ENCODE measurements around the gene RIN3.

RIN3 gene

DNA sequence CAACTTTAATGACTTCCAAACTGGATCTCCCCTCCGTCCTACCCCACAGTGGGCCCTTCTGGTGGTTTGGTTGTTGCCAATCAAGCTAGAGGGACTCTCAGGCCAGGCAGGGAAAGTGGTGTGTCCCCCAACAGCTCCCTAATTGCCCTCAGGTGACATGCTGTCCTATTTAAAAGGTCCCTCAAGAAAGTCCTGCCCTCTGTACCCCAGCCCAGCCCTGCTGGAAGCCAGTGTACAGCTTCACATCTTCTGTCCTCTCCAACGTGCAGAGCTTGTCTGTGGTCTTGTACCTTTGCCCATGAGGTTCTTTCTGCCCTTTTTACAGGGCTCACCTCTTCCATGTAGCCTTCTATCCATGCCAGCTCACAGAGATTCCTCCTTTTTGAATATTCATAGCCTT, 4.2 kb downstream of the RIN3 start:
- no peak overlapping the region for H3K9ac ChIP-seq (ENCODE audit: low read length)
- H4K5ac ChIP-seq (ENCODE audit: low read length) = no peak overlapping the region
- no peak overlapping the region for H4K8ac ChIP-seq (ENCODE audit: low read depth, low read length)
- H3K18ac ChIP-seq (ENCODE audit: low read length) = no peak overlapping the region
- H3K4me1 ChIP-seq (ENCODE audit: control insufficient read depth, low read depth, low read length) = no peaks in the 10 kb centered on the region
- H2BK120ac ChIP-seq (ENCODE audit: low read depth, low read length) = no peak overlapping the region
- H3K56ac ChIP-seq (ENCODE audit: low read length) = no peak overlapping the region
- H3K79me2 ChIP-seq (ENCODE audit: control insufficient read depth, insufficient read depth, low read length) = no peaks in the 10 kb centered on the region
- H3K79me1 ChIP-seq (ENCODE audit: low read length) = no peaks in the 10 kb centered on the region
- WGBS (ENCODE audit: extremely low coverage, insufficient coverage, low lambda C conversion rate) = no CpG with 5 or more reads among the region's 2 CpGs
- no peak overlapping the region for H2BK5ac ChIP-seq (ENCODE audit: low read length)
- no peak overlapping the region for H3K4me3 ChIP-seq (ENCODE audit: low read length)
- DNase-seq = no peak
- H3K27ac ChIP-seq (ENCODE audit: low read depth, low read length) = no peak overlapping the region
- no peak overlapping the region for H3K23ac ChIP-seq (ENCODE audit: low read length)
- H3K27me3 ChIP-seq (ENCODE audit: insufficient read depth, low read length, poor library complexity) = peaks cover 12% of the 10 kb centered on the region
- H3K4ac ChIP-seq (ENCODE audit: low read depth, low read length) = no peak overlapping the region
- no peak overlapping the region for H3K4me2 ChIP-seq (ENCODE audit: low read length)
- H2AK5ac ChIP-seq (ENCODE audit: low read length) = no peak overlapping the region
- H2BK15ac ChIP-seq (replicated peaks; ENCODE audit: low read depth) = no peak overlapping the region
- H3K36me3 ChIP-seq (ENCODE audit: control insufficient read depth, insufficient read depth, low read length) = no peaks in the 10 kb centered on the region

DNA sequence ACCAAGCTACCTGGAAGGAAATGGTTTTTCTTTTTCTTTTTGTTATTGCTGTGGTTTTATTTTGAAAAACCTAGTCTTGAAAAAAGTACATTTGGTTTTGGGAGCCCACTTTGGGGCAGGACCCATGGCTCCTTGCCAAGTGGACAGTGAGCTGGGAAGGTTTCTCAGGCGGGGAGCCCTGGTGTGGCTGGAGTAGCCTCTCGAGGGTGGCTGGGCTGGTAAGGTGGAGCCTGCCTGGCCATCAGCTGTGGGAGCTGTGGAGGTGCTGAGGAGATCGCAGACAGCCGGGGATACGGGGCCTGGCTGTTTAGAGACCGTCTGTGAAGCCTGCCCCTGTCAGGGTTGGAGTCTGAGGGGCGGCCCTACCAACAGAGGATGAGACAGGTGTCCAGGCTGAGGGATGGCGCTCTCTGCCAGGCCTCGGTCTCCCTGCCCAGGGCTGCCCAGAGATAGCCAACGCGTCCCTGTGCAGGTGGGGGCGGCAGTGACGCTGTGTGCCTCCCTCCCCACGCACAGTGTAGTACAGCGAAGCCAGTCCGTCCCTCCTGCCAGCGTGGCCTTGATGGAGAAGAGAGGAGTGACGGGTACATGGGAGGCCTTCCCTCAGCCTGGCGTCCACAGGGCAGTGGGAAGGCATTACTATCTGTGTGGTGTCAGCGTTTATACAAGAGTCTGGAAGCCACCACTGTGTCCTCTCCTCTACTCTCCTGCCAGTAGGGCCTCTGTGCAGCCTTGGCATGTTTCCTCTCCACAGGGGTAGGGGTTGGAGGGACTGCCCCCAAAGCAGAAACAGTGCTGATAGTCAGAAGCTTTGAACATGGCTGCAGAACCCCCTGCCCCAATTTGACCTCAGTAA, 5.9 kb downstream of the RIN3 start:
- no peak overlapping the region for H3K4me3 ChIP-seq (ENCODE audit: low read length)
- H3K23ac ChIP-seq (ENCODE audit: low read length) = peak overlapping the region; percentile 24
- H3K27me3 ChIP-seq (ENCODE audit: insufficient read depth, low read length, poor library complexity) = peaks cover 8% of the 10 kb centered on the region
- no peak overlapping the region for H2BK120ac ChIP-seq (ENCODE audit: low read depth, low read length)
- H3K9ac ChIP-seq (ENCODE audit: low read length) = no peak overlapping the region
- H4K5ac ChIP-seq (ENCODE audit: low read length) = no peak overlapping the region
- no peaks in the 10 kb centered on the region for H3K79me1 ChIP-seq (ENCODE audit: low read length)
- no peaks in the 10 kb centered on the region for H3K4me1 ChIP-seq (ENCODE audit: control insufficient read depth, low read depth, low read length)
- H3K56ac ChIP-seq (ENCODE audit: low read length) = no peak overlapping the region
- no peak overlapping the region for H2BK15ac ChIP-seq (replicated peaks; ENCODE audit: low read depth)
- H3K27ac ChIP-seq (ENCODE audit: low read depth, low read length) = no peak overlapping the region
- no peak overlapping the region for H3K18ac ChIP-seq (ENCODE audit: low read length)
- H2BK5ac ChIP-seq (ENCODE audit: low read length) = no peak overlapping the region
- no peaks in the 10 kb centered on the region for H3K36me3 ChIP-seq (ENCODE audit: control insufficient read depth, insufficient read depth, low read length)
- H3K79me2 ChIP-seq (ENCODE audit: control insufficient read depth, insufficient read depth, low read length) = no peaks in the 10 kb centered on the region
- no peak for DNase-seq
- H3K4ac ChIP-seq (ENCODE audit: low read depth, low read length) = no peak overlapping the region
- WGBS (ENCODE audit: extremely low coverage, insufficient coverage, low lambda C conversion rate) = no CpG with 5 or more reads among the region's 20 CpGs
- H3K4me2 ChIP-seq (ENCODE audit: low read length) = no peak overlapping the region
- no peak overlapping the region for H2AK5ac ChIP-seq (ENCODE audit: low read length)
- H4K8ac ChIP-seq (ENCODE audit: low read depth, low read length) = no peak overlapping the region

DNA sequence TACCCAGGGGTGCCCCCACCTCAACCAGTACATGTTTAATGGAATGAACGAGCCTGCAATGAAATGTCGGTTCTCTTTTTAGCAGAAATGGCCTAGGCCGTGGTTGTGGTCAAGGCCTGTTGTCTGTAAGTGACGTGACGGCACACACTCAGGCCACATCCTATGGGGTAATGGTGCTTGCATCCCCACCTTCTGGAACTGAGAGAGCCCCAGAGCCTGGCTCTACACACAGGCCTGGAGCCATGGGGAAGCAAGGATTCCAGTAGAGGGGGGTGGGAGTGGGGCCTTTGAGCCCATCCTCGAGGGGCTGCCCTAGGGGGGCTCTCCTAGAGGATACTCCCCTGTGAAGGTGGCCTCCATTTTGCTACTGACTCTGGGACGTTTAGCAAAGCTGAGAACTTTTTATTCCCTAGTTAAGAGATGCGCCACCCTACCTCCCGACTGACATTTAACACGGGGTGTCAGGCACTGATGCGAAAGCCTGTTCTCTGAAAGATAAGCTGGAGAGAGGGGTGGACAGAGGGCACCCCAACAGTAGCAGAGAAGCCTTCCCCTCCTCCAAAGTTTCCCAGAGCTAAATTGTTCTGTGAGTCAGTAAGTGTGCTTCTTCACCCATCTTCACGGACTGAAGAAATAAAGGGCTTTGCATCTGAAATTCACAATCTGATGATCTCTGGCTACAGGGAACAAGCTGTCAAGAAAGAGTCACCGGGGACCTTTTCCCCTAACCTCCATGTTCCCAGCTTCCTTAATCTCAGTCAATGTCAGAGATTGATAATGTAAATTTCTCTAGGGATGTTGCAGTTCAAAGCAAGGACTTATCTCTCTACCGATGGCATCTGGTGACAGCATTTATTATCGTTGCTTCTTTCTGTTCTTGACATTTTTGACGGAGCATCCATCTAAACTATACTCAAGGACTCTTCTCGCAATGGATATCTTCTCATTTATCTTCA, 6.8 kb downstream of the RIN3 start:
- Histone ChIP-seq H3K27ac (ENCODE audit: low read depth, low read length) (no peak overlapping the region), H3K9ac (ENCODE audit: low read length) (no peak overlapping the region), H3K4me2 (ENCODE audit: low read length) (no peak overlapping the region), H2BK15ac (replicated peaks; ENCODE audit: low read depth) (no peak overlapping the region), H3K4me3 (ENCODE audit: low read length) (no peak overlapping the region), H3K56ac (ENCODE audit: low read length) (no peak overlapping the region), H2AK5ac (ENCODE audit: low read length) (no peak overlapping the region), H3K4me1 (ENCODE audit: control insufficient read depth, low read depth, low read length) (no peaks in the 10 kb centered on the region), H2BK120ac (ENCODE audit: low read depth, low read length) (no peak overlapping the region), H3K18ac (ENCODE audit: low read length) (no peak overlapping the region), H3K23ac (ENCODE audit: low read length) (peak overlapping the region; percentile 24), H3K36me3 (ENCODE audit: control insufficient read depth, insufficient read depth, low read length) (no peaks in the 10 kb centered on the region), H3K79me1 (ENCODE audit: low read length) (no peaks in the 10 kb centered on the region), H4K8ac (ENCODE audit: low read depth, low read length) (no peak overlapping the region), H3K79me2 (ENCODE audit: control insufficient read depth, insufficient read depth, low read length) (no peaks in the 10 kb centered on the region), H3K27me3 (ENCODE audit: insufficient read depth, low read length, poor library complexity) (peaks cover 2% of the 10 kb centered on the region), H3K4ac (ENCODE audit: low read depth, low read length) (no peak overlapping the region), H2BK5ac (ENCODE audit: low read length) (no peak overlapping the region), H4K5ac (ENCODE audit: low read length) (no peak overlapping the region)
- no peak for DNase-seq
- no CpG with 5 or more reads among the region's 17 CpGs for WGBS (ENCODE audit: extremely low coverage, insufficient coverage, low lambda C conversion rate)

DNA sequence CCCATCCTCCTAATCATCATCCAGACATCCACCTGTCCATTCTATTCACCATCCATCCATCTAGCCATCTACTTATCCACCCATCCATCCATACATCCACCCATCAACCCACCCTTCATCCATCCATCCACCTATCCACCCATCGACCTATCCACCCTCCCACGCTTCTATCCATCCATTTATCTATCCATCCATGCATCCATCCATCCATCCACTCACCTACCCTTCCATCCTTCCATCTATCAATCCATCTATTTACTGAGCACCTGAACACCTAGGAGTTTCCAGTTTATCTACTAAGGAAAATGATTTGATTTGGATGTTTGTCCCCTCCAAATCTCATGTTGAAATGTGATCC, 7.5 kb downstream of the RIN3 start:
- H2AK5ac ChIP-seq (ENCODE audit: low read length) = no peak overlapping the region
- H3K4ac ChIP-seq (ENCODE audit: low read depth, low read length) = no peak overlapping the region
- no peaks in the 10 kb centered on the region for H3K4me1 ChIP-seq (ENCODE audit: control insufficient read depth, low read depth, low read length)
- H2BK5ac ChIP-seq (ENCODE audit: low read length) = no peak overlapping the region
- H3K27me3 ChIP-seq (ENCODE audit: insufficient read depth, low read length, poor library complexity) = no peaks in the 10 kb centered on the region
- DNase-seq = no peak
- H3K23ac ChIP-seq (ENCODE audit: low read length) = no peak overlapping the region
- H3K9ac ChIP-seq (ENCODE audit: low read length) = no peak overlapping the region
- H3K4me2 ChIP-seq (ENCODE audit: low read length) = no peak overlapping the region
- WGBS (ENCODE audit: extremely low coverage, insufficient coverage, low lambda C conversion rate) = 100% methylated on average over 2 of the region's 2 CpGs
- H2BK120ac ChIP-seq (ENCODE audit: low read depth, low read length) = no peak overlapping the region
- no peaks in the 10 kb centered on the region for H3K36me3 ChIP-seq (ENCODE audit: control insufficient read depth, insufficient read depth, low read length)
- H4K5ac ChIP-seq (ENCODE audit: low read length) = no peak overlapping the region
- H3K79me1 ChIP-seq (ENCODE audit: low read length) = no peaks in the 10 kb centered on the region
- no peak overlapping the region for H3K18ac ChIP-seq (ENCODE audit: low read length)
- H3K56ac ChIP-seq (ENCODE audit: low read length) = no peak overlapping the region
- H3K4me3 ChIP-seq (ENCODE audit: low read length) = no peak overlapping the region
- H2BK15ac ChIP-seq (replicated peaks; ENCODE audit: low read depth) = no peak overlapping the region
- no peak overlapping the region for H3K27ac ChIP-seq (ENCODE audit: low read depth, low read length)
- H3K79me2 ChIP-seq (ENCODE audit: control insufficient read depth, insufficient read depth, low read length) = no peaks in the 10 kb centered on the region
- no peak overlapping the region for H4K8ac ChIP-seq (ENCODE audit: low read depth, low read length)

DNA sequence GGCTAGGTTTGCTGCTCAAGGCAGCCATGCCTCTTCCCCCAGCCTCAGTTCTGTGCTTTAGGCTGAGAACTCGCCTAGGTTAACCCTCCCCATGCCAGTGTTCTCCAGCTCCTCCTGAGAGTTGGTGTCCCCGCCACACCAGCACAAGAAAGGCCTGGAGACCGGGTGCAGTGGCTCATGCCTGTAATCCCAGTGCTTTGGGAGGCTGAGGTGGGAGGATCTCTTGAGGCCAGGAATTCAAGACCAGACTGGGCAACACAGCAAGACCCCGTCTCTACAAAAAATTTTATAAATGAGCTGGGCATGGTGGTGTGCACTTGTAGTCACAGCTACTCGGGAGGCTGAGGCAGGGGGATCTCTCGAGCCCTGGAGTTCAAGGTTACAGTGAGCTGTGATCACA, 10.2 kb downstream of the RIN3 start:
- Histone ChIP-seq H2BK5ac (ENCODE audit: low read length) (no peak overlapping the region), H3K36me3 (ENCODE audit: control insufficient read depth, insufficient read depth, low read length) (no peaks in the 10 kb centered on the region), H4K5ac (ENCODE audit: low read length) (no peak overlapping the region), H2BK15ac (replicated peaks; ENCODE audit: low read depth) (no peak overlapping the region), H3K18ac (ENCODE audit: low read length) (no peak overlapping the region), H3K9ac (ENCODE audit: low read length) (no peak overlapping the region), H3K56ac (ENCODE audit: low read length) (no peak overlapping the region), H3K79me2 (ENCODE audit: control insufficient read depth, insufficient read depth, low read length) (no peaks in the 10 kb centered on the region), H3K4ac (ENCODE audit: low read depth, low read length) (no peak overlapping the region), H2BK120ac (ENCODE audit: low read depth, low read length) (no peak overlapping the region), H3K4me3 (ENCODE audit: low read length) (no peak overlapping the region), H3K27ac (ENCODE audit: low read depth, low read length) (no peak overlapping the region), H3K79me1 (ENCODE audit: low read length) (no peaks in the 10 kb centered on the region), H3K4me2 (ENCODE audit: low read length) (no peak overlapping the region), H4K8ac (ENCODE audit: low read depth, low read length) (no peak overlapping the region), H3K4me1 (ENCODE audit: control insufficient read depth, low read depth, low read length) (no peaks in the 10 kb centered on the region), H2AK5ac (ENCODE audit: low read length) (no peak overlapping the region), H3K27me3 (ENCODE audit: insufficient read depth, low read length, poor library complexity) (no peaks in the 10 kb centered on the region), H3K23ac (ENCODE audit: low read length) (no peak overlapping the region)
- no CpG with 5 or more reads among the region's 6 CpGs for WGBS (ENCODE audit: extremely low coverage, insufficient coverage, low lambda C conversion rate)
- no peak for DNase-seq

Measured in mesendoderm (in vitro differentiated cells).